MM.1S (cell line): ENCODE data around the gene OXLD1.

Experiments
- DNase-seq: peaks from one replicate; pipeline ENCODE4 v3.0.0-alpha.2; 2015
- H2AFZ ChIP-seq: fragments of 300-600 bp; sonication (generic); 2 replicates; pipeline ENCODE4 v1.6.0; 2016; ENCODE audit warnings: antibody characterized with exemption, low read length
- H3F3A ChIP-seq: fragments of 300-600 bp; sonication (generic); 2 replicates; pipeline ENCODE4 v1.6.1; 2016; ENCODE audit warnings: mild to moderate bottlenecking, antibody characterized with exemption, low read length, moderate library complexity, mixed read lengths; ENCODE audit not compliant: insufficient read depth
- H3K27ac ChIP-seq: fragments of 300-600 bp; sonication (generic); 2 replicates; pipeline ENCODE4 v1.5.1; 2016; ENCODE audit warnings: mild to moderate bottlenecking, low read length
- H3K27me3 ChIP-seq: fragments of 300-600 bp; sonication (generic); replicated peaks from 2 replicates; pipeline ENCODE4 v1.6.0; 2016; ENCODE audit warnings: low read length; ENCODE audit not compliant: insufficient read depth
- H3K36me3 ChIP-seq: fragments of 300-600 bp; sonication (generic); replicated peaks from 2 replicates; pipeline ENCODE4 v1.6.1; 2016; ENCODE audit warnings: mild to moderate bottlenecking, low read length, mixed read lengths; ENCODE audit not compliant: insufficient read depth
- H3K4me1 ChIP-seq: fragments of 300-600 bp; sonication (generic); 2 replicates; pipeline ENCODE4 v1.6.1; 2016; ENCODE audit warnings: low read length, mixed read lengths
- H3K4me2 ChIP-seq: fragments of 300-600 bp; sonication (generic); 2 replicates; pipeline ENCODE4 v1.6.0; 2016; ENCODE audit warnings: low read depth, low read length
- H3K4me3 ChIP-seq: fragments of 300-600 bp; sonication (generic); 2 replicates; pipeline ENCODE4 v1.5.1; 2016; ENCODE audit warnings: low read length, mixed read lengths
- H3K79me2 ChIP-seq: fragments of 300-600 bp; sonication (generic); 2 replicates; pipeline ENCODE4 v1.6.1; 2016; ENCODE audit warnings: mixed run types, low read length, mixed read lengths
- H3K9ac ChIP-seq: fragments of 300-600 bp; sonication (generic); 2 replicates; pipeline ENCODE4 v1.6.1; 2016; ENCODE audit warnings: low read length, mixed read lengths
- H3K9me2 ChIP-seq: fragments of 300-600 bp; sonication (generic); replicated peaks from 2 replicates; pipeline ENCODE4 v1.6.1; 2016; ENCODE audit warnings: mild to moderate bottlenecking, low read length, mixed read lengths; ENCODE audit not compliant: insufficient read depth
- H3K9me3 ChIP-seq: fragments of 300-600 bp; sonication (generic); replicated peaks from 2 replicates; pipeline ENCODE4 v1.6.1; 2016; ENCODE audit warnings: mild to moderate bottlenecking, low read length, mixed read lengths; ENCODE audit not compliant: insufficient read depth
- H4K20me1 ChIP-seq: fragments of 300-600 bp; sonication (generic); 2 replicates; pipeline ENCODE4 v1.6.1; 2016; ENCODE audit warnings: mild to moderate bottlenecking, low read length, moderate library complexity, mixed read lengths; ENCODE audit not compliant: insufficient read depth
- EZH2 ChIP-seq: fragments of 300-600 bp; sonication (generic); optimal IDR thresholded peaks from 2 replicates; pipeline ENCODE3; 2017; ENCODE audit warnings: low read depth, mild to moderate bottlenecking, antibody characterized with exemption, low read length, mixed read lengths
- EZH2phosphoT487 ChIP-seq: fragments of 300-600 bp; sonication (generic); IDR thresholded peaks from 2 replicates; pipeline ENCODE4 v1.6.1; 2018; ENCODE audit warnings: antibody characterized with exemption, low read length
- TF ChIP-seq, protein P1 (sequence below): fragments of 300-600 bp; sonication (generic); IDR thresholded peaks from 2 replicates; pipeline ENCODE4 v1.5.1; 2016; ENCODE audit warnings: antibody characterized with exemption, low read length, mixed read lengths

The OXLD1 gene

DNA sequence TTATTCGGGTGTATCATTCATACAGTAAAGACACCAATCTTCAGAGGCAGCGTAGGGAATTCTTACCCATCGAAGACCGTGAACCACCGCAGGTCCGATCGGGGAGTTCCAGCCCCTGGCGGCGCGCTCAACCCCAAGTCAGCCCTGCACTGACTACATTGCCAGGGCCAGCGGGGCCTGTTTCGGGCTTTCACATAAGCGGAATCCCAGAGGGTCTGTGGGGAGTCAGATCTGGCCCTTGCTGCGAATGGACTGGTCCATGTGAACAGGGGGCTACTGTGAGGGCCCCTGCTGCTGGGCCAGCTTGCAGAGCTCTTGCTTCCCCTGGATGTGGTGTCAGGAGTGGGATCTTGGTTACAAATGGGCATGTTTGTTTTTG lies 17.7 kb downstream of the OXLD1 start:
- peaks cover 23% of the 10 kb centered on the region for H3K27me3 ChIP-seq
- no peak overlapping the region for H2AFZ ChIP-seq
- H3F3A ChIP-seq: no peaks in the 10 kb centered on the region
- no peak overlapping the region for H3K4me2 ChIP-seq
- TF ChIP-seq EZH2phosphoT487 (no peak), EZH2 (no peak)
- TF ChIP-seq, protein P1, sequence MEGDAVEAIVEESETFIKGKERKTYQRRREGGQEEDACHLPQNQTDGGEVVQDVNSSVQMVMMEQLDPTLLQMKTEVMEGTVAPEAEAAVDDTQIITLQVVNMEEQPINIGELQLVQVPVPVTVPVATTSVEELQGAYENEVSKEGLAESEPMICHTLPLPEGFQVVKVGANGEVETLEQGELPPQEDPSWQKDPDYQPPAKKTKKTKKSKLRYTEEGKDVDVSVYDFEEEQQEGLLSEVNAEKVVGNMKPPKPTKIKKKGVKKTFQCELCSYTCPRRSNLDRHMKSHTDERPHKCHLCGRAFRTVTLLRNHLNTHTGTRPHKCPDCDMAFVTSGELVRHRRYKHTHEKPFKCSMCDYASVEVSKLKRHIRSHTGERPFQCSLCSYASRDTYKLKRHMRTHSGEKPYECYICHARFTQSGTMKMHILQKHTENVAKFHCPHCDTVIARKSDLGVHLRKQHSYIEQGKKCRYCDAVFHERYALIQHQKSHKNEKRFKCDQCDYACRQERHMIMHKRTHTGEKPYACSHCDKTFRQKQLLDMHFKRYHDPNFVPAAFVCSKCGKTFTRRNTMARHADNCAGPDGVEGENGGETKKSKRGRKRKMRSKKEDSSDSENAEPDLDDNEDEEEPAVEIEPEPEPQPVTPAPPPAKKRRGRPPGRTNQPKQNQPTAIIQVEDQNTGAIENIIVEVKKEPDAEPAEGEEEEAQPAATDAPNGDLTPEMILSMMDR: no peak
- H3K36me3 ChIP-seq: no peaks in the 10 kb centered on the region
- H3K9me3 ChIP-seq: no peaks in the 10 kb centered on the region
- no peak for DNase-seq
- no peaks in the 10 kb centered on the region for H3K9me2 ChIP-seq
- H4K20me1 ChIP-seq: no peaks in the 10 kb centered on the region
- H3K4me1 ChIP-seq: no peaks in the 10 kb centered on the region
- no peak overlapping the region for H3K4me3 ChIP-seq
- no peak overlapping the region for H3K27ac ChIP-seq
- H3K9ac ChIP-seq: no peak overlapping the region
- H3K79me2 ChIP-seq: no peaks in the 10 kb centered on the region

DNA sequence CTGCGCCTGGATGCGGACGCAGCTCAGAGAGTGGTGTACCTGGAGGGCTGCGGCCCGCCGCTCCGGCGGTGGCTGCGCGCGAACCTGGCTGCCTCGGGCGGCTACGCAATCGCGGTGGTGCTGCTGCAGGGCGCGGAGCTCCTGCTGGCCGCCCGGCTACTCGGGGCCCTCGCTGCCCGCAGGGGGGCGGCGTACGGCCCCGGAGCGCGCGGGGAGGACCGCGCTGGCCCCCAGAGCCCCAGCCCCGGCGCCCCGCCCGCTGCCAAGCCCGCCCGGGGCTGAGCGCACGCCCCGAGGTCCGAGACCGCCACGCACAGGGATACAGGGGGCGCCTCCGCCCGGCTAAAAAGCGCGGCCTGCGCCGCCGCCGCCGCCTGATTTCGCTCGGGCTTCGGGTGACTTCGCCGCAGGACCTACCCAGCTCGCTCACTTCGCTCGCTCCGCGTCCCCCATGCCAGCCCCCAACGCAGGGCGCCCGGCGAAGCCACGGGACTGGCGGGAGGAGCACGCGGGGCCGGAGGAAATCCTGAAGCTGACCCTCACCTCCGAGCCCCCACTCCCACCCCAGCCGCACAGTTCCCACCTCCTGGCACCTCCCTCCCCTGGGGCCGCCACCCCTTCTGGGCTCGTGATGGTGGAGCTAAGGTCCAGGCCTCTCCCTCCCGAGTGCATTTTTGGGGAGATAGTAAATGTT lies 18.2 kb downstream of the OXLD1 start:
- no peaks in the 10 kb centered on the region for H3F3A ChIP-seq
- H2AFZ ChIP-seq: no peak overlapping the region
- DNase-seq: no peak
- H3K9me2 ChIP-seq: no peaks in the 10 kb centered on the region
- H3K27ac ChIP-seq: no peak overlapping the region
- no peak overlapping the region for H3K9ac ChIP-seq
- H3K4me2 ChIP-seq: no peak overlapping the region
- no peaks in the 10 kb centered on the region for H3K79me2 ChIP-seq
- H3K27me3 ChIP-seq: peaks cover 23% of the 10 kb centered on the region
- no peaks in the 10 kb centered on the region for H3K4me1 ChIP-seq
- TF ChIP-seq, protein P1: no peak
- TF ChIP-seq EZH2phosphoT487 (no peak), EZH2 (no peak)
- no peaks in the 10 kb centered on the region for H4K20me1 ChIP-seq
- no peaks in the 10 kb centered on the region for H3K9me3 ChIP-seq
- H3K4me3 ChIP-seq: no peak overlapping the region
- H3K36me3 ChIP-seq: no peaks in the 10 kb centered on the region

DNA sequence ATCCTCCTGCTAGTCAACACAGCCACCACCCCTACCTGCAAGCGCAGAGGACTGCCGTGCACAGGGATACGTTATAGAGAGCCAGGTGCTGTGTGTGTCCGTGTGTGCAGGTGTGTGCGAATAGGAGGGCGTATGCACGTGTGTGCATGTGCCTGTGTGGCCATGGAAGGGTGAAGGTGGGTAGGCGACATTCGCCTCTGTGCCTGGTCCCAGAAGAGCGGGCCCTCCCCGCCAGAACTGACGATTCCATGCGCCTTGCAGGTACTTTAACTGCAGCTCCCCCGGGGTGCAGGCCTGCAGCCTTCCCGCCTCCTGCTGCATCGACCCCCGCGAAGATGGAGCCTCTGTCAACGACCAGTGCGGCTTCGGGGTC lies 18.8 kb downstream of the OXLD1 start:
- DNase-seq: no peak
- Histone ChIP-seq H3K79me2 (no peaks in the 10 kb centered on the region), H3K27ac (no peak overlapping the region), H3K4me2 (no peak overlapping the region), H3K9me3 (no peaks in the 10 kb centered on the region), H3K9ac (no peak overlapping the region), H2AFZ (no peak overlapping the region), H3K4me1 (no peaks in the 10 kb centered on the region), H3K27me3 (peaks cover 23% of the 10 kb centered on the region), H3K4me3 (no peak overlapping the region), H4K20me1 (no peaks in the 10 kb centered on the region), H3K36me3 (no peaks in the 10 kb centered on the region), H3K9me2 (no peaks in the 10 kb centered on the region), H3F3A (no peaks in the 10 kb centered on the region)
- TF ChIP-seq, protein P1: no peak
